OCI-LY1 (cell line): ENCODE results near the gene IPCEF1.

ENCODE experiments used
- H2AFZ ChIP-seq: fragments of 200-600 bp; sonication (generic), shearing (Covaris generic); 2 replicates; pipeline ENCODE4 v1.6.0; 2014; ENCODE audit warnings: antibody characterized with exemption, mild to moderate bottlenecking, low read length
- H3F3A ChIP-seq: fragments of 200-600 bp; sonication (generic), shearing (Covaris generic); 2 replicates; pipeline ENCODE4 v1.6.0; 2014; ENCODE audit warnings: mild to moderate bottlenecking, antibody characterized with exemption, low read length, moderate library complexity; ENCODE audit not compliant: insufficient read depth
- H3K27ac ChIP-seq: fragments of 200-600 bp; sonication (generic); 2 replicates; pipeline ENCODE4 v1.5.1; 2014; ENCODE audit warnings: low read length, mixed run types, mild to moderate bottlenecking, low read depth; ENCODE audit not compliant: poor library complexity, severe bottlenecking
- H3K27me3 ChIP-seq: fragments of 200-600 bp; sonication (generic); 2 replicates; pipeline ENCODE4 v1.6.0; 2014; ENCODE audit warnings: antibody characterized with exemption, mild to moderate bottlenecking, low read length, moderate library complexity; ENCODE audit not compliant: insufficient read depth
- H3K36me3 ChIP-seq: fragments of 200-600 bp; sonication (generic); 2 replicates; pipeline ENCODE4 v1.6.1; 2014; ENCODE audit warnings: mild to moderate bottlenecking, antibody characterized with exemption, low read length, moderate library complexity, mixed read lengths; ENCODE audit not compliant: insufficient read depth
- H3K4me1 ChIP-seq: fragments of 200-600 bp; sonication (generic); 2 replicates; pipeline ENCODE4 v1.5.1; 2014; ENCODE audit warnings: mild to moderate bottlenecking, low read length, moderate library complexity; ENCODE audit not compliant: insufficient read depth, severe bottlenecking
- H3K4me2 ChIP-seq: fragments of 200-600 bp; sonication (generic), shearing (Covaris generic); 2 replicates; pipeline ENCODE4 v1.6.1; 2014; ENCODE audit warnings: low read length
- H3K4me3 ChIP-seq: fragments of 200-600 bp; sonication (generic); 2 replicates; pipeline ENCODE4 v1.5.1; 2014; ENCODE audit warnings: low read length, low read depth, mild to moderate bottlenecking, mixed read lengths; ENCODE audit not compliant: poor library complexity, severe bottlenecking
- H3K79me2 ChIP-seq: fragments of 200-600 bp; shearing (Covaris generic); 2 replicates; pipeline ENCODE4 v1.6.1; 2016; ENCODE audit warnings: mixed run types, low read length, mixed read lengths; ENCODE audit not compliant: insufficient read depth
- H3K9ac ChIP-seq: fragments of 200-600 bp; sonication (generic), shearing (Covaris generic); 2 replicates; pipeline ENCODE4 v1.6.1; 2014; ENCODE audit warnings: mild to moderate bottlenecking, low read length, mixed read lengths
- H3K9me2 ChIP-seq: fragments of 200-600 bp; sonication (generic), shearing (Covaris generic); 2 replicates; pipeline ENCODE4 v1.6.1; 2014; ENCODE audit warnings: low read depth, mild to moderate bottlenecking, low read length, mixed read lengths
- H3K9me3 ChIP-seq: fragments of 200-600 bp; shearing (Covaris generic); 2 replicates; pipeline ENCODE4 v1.6.1; 2014; ENCODE audit warnings: low read length, mixed read lengths
- H4K20me1 ChIP-seq: fragments of 200-600 bp; sonication (generic), shearing (Covaris generic); 2 replicates; pipeline ENCODE4 v1.6.0; 2016; ENCODE audit warnings: mild to moderate bottlenecking, low read length; ENCODE audit not compliant: insufficient read depth
- EZH2 ChIP-seq: fragments of 200-600 bp; sonication (generic), shearing (Covaris generic); IDR thresholded peaks from 2 replicates; pipeline ENCODE4 v1.8.0; 2017; ENCODE audit warnings: borderline replicate concordance, mixed run types, mild to moderate bottlenecking, antibody characterized with exemption, low read length, moderate library complexity, mixed read lengths
- TF ChIP-seq, protein P1 (sequence below): fragments of 200-600 bp; sonication (generic), shearing (Covaris generic); IDR thresholded peaks from 2 replicates; pipeline ENCODE4 v1.5.1; 2017; ENCODE audit warnings: mild to moderate bottlenecking, antibody characterized with exemption, low read length, moderate library complexity, mixed read lengths

The IPCEF1 gene

DNA sequence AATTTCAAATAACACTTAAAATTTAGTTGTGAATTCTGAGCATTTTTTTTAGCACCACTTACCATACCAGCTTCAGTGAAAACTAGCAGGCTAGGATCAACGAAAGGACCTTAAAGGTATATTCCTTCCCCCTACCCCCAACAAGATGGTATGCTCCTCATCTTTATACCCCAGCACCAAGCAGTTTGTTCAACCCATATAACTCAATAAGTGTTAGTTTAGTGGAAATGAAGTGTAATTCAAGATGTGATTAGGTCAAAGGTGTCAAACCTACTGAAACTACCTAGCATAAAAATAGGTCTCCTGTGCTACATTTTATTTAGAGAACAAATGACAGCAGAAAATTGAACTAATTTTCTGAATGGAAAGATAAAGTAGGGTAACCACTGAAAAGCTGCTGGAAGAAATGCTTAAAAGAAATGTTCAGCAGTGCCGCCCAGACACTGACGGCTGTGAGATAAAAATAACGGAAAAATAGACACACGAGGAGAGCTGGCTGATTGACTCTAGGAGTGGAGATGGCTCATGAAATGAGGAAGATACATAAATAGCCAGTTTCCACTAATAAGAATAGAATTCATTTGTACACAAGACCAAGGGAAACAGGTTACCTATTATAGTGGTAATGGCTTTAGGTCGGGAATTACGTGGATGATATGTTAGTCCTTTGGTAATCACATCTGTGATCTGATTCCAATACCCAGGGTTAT is 94.8 kb downstream of the IPCEF1 start:
- no peaks in the 10 kb centered on the region for H3K9me2 ChIP-seq
- H2AFZ ChIP-seq: no peak overlapping the region
- no peak overlapping the region for H3K9ac ChIP-seq
- no peaks in the 10 kb centered on the region for H3K36me3 ChIP-seq
- H3K27me3 ChIP-seq: no peaks in the 10 kb centered on the region
- H3K4me3 ChIP-seq: no peak overlapping the region
- no peaks in the 10 kb centered on the region for H3K79me2 ChIP-seq
- H4K20me1 ChIP-seq: no peaks in the 10 kb centered on the region
- no peaks in the 10 kb centered on the region for H3K9me3 ChIP-seq
- no peak for TF ChIP-seq EZH2
- TF ChIP-seq, protein P1, sequence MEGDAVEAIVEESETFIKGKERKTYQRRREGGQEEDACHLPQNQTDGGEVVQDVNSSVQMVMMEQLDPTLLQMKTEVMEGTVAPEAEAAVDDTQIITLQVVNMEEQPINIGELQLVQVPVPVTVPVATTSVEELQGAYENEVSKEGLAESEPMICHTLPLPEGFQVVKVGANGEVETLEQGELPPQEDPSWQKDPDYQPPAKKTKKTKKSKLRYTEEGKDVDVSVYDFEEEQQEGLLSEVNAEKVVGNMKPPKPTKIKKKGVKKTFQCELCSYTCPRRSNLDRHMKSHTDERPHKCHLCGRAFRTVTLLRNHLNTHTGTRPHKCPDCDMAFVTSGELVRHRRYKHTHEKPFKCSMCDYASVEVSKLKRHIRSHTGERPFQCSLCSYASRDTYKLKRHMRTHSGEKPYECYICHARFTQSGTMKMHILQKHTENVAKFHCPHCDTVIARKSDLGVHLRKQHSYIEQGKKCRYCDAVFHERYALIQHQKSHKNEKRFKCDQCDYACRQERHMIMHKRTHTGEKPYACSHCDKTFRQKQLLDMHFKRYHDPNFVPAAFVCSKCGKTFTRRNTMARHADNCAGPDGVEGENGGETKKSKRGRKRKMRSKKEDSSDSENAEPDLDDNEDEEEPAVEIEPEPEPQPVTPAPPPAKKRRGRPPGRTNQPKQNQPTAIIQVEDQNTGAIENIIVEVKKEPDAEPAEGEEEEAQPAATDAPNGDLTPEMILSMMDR: no peak
- H3K27ac ChIP-seq: no peak overlapping the region
- no peak overlapping the region for H3K4me2 ChIP-seq
- no peaks in the 10 kb centered on the region for H3F3A ChIP-seq
- H3K4me1 ChIP-seq: peaks cover 8% of the 10 kb centered on the region

DNA sequence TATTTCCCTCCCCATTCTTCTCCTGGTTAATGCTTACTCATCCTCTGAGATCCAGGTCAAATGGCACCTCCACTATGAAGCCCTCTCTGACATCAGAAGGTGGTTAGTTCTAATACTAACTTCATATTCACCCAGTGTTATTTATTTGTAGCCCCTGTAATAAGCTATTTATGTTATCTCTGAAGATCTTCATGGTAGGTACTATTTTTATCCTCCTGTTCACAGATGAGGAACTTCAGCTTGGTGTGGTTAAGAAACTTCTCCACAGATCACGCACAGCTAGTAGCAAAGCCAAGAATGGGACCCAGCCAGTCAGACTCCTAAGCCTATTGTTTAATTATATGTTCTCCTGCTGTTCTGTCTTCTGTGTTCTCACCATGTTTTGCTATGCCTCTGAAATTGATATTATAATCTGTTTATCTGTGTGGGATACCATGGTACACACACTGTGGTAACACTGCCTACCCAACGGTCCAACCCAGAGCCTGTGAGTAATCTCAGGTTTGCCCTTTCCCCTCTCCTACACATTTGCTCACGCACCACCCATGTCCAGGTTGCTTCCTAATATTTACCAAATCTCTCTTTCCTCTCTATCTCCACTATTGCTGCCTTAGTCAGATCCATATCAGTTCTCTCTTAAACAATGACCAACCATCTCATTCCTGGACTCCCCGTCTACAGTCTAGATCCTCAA is 98.4 kb downstream of the IPCEF1 start:
- no peak overlapping the region for H3K4me3 ChIP-seq
- no peak overlapping the region for H3K4me2 ChIP-seq
- H3F3A ChIP-seq: no peaks in the 10 kb centered on the region
- no peaks in the 10 kb centered on the region for H3K36me3 ChIP-seq
- no peak overlapping the region for H2AFZ ChIP-seq
- H4K20me1 ChIP-seq: no peaks in the 10 kb centered on the region
- no peaks in the 10 kb centered on the region for H3K9me3 ChIP-seq
- H3K4me1 ChIP-seq: peaks cover 8% of the 10 kb centered on the region
- no peak overlapping the region for H3K27ac ChIP-seq
- H3K79me2 ChIP-seq: no peaks in the 10 kb centered on the region
- H3K9ac ChIP-seq: no peak overlapping the region
- no peaks in the 10 kb centered on the region for H3K27me3 ChIP-seq
- TF ChIP-seq EZH2: no peak
- TF ChIP-seq, protein P1: no peak
- H3K9me2 ChIP-seq: no peaks in the 10 kb centered on the region

DNA sequence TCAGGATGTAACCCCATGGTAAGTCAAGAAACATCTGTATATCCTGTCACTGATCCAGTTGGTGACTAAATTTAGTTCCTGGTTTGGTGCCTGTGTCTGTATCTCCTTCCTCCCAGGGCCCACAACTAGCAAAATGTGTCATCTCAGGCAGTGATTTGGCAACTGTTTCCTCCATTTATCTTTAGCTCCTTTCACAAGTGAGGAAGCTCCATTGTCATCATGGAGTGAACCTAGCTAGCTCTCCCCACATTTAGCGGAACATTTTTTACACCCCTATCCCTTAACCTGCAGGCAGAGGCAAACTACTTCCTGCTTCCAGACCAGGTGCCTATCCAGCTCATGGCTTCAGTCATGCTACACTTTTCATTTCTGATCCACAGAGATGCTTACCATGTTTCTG is 99.5 kb downstream of the IPCEF1 start:
- H3K27ac ChIP-seq: no peak overlapping the region
- H3K9me2 ChIP-seq: no peaks in the 10 kb centered on the region
- no peaks in the 10 kb centered on the region for H3K27me3 ChIP-seq
- H3K4me2 ChIP-seq: no peak overlapping the region
- H3K4me1 ChIP-seq: peaks cover 8% of the 10 kb centered on the region
- H3K4me3 ChIP-seq: no peak overlapping the region
- H3K79me2 ChIP-seq: no peaks in the 10 kb centered on the region
- H3K9ac ChIP-seq: no peak overlapping the region
- H2AFZ ChIP-seq: no peak overlapping the region
- TF ChIP-seq, protein P1: no peak
- TF ChIP-seq EZH2: no peak
- H3K36me3 ChIP-seq: no peaks in the 10 kb centered on the region
- no peaks in the 10 kb centered on the region for H4K20me1 ChIP-seq
- no peaks in the 10 kb centered on the region for H3K9me3 ChIP-seq
- no peaks in the 10 kb centered on the region for H3F3A ChIP-seq
